ENCODE results near the gene PAAF1.
"Not testable (repeated sequence)": the region's sequence is repeated elsewhere in the genome, so short reads cannot be mapped to it uniquely, and the experiment has no call there.

PAAF1 gene

DNA sequence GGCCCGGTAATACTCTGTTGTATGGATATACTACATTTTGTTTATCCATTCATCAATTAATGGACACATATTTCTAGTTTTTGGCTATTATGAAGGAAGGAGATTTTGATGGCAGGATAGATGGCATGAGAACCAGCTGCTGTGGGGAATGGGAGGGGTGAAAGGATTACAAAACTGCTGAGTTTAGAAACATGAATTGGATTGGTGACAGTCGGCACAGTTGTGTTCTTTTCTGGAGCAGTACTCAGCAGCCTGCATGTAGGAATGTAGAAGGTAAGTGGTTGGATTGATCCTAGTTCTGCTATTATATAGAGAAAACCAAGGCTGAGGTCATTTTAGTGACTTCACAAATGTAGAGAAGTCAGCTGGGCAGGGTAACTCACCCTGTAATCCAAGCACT, 7.1 kb downstream of the PAAF1 start:
- DNase-seq (ENCODE audit: low spot score), result no peak

DNA sequence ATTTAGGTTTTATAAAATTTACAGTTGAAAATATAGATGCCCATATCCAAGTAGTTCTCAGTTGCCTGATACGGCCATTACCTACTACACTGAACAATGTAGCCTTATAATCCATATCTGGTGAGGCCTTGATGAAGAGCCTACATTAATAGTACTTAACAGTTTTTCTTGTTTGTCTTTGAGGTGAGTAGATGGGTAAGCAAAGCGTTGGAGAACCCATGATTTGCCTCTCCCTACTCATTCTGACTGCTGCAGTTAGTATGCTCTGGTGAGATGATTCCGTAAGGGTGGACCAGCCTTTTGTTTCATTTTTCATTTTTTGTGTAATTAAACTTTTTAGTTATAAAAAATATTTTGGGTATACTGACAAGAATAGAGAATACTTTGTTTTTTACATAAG, 11.4 kb downstream of the PAAF1 start:
- DNase-seq (ENCODE audit: low spot score), result no peak

DNA sequence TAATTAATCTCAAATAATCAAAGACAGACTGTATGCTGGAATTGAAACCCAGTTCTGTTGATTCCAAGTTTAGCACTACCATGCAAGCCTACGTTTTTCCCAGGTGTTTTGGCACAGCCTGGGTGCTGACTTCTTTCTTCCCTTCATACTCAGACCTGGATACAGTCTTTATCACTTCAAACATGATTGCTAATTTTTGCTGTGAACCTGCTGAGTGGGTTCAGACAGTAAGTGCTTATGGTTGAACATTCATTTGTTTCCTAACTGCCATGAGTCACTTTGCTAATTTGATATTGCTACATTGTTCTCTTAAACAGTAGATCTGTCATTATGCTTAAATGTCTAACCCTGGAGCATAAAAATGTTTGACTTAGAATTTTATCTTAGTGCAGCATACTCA, 12.2 kb downstream of the PAAF1 start:
- DNase-seq (ENCODE audit: low spot score), result no peak

- DNase-seq (ENCODE audit: low spot score), result no peak
Measured at GRCh38 chr11:73889536-73889935, 12.7 kb downstream of the PAAF1 start.

- no peak for DNase-seq (ENCODE audit: low spot score)
Measured at GRCh38 chr11:73893041-73893440, 16.2 kb downstream of the PAAF1 start.

DNA sequence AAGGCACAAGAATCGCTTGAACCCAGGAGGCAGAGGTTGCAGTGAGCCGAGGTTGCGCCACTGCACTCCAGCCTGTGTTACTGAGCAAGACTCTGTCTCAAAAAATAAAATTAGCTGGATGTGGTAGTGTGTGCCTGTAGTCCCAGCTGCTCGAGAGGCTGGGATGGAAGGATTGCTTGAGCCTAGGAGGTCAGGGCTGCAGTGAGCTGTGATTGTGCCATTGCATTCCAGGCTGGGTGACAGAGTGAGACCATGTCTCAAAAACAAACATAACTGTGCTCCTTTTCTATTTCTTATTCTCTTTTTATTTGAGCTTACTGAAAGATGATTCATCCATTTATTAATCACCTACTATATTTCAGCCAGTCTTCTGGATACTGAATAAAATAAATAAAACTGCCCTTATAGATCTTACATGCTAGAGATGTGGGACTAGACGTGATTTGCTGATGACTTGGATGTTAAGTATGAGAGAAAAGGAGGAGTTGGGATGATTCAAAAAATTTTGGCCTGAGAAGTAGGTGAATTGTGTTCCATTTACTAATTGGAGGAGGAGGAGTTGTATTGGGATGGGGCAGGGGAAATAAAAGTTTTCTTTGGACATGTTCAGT, 18.0 kb downstream of the PAAF1 start:
- DNase-seq (ENCODE audit: low spot score), result no peak

- DNase-seq (ENCODE audit: low spot score), result no peak
Measured at GRCh38 chr11:73902303-73902702, 25.5 kb downstream of the PAAF1 start.

DNA sequence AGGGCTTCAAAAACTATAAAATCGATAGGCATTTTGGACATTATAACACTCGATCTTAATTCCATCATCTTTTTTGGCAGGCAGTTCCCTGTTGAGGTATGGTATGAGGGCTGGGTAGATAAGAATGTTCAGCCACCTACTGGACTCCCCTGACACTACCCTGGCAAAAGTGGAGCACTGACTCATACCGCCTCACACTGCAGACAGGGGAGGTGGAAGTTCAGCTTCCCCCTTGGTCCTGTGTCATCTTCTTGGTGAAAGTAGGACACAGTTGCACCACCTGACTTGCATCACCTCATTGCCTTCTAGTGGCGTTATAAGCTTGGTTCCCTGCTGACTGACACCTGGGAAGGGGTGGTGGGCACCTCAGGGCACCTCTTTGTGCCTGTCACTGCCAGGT, 30.4 kb downstream of the PAAF1 start:
- peak; percentile 19 for DNase-seq (ENCODE audit: low spot score)

DNA sequence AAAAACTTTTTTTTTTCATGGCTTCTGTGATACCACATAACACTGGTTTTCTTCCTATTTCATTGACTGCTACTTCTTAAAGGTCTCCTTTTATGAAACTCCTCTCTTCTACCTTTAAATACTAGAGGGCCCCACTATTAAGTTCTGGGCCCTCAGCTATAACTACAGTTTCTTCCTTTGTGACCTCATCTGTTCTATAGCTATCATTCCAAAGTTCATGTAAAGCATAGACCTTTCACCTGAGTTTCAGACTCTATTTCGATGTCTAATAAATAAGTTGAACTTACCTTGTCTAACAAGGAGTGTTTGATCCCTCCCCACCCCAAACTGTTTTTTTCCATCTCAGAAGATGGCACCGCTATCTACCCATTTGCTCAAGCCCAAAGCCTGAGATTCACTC, 35.2 kb downstream of the PAAF1 start:
- no peak for DNase-seq (ENCODE audit: low spot score)

DNA sequence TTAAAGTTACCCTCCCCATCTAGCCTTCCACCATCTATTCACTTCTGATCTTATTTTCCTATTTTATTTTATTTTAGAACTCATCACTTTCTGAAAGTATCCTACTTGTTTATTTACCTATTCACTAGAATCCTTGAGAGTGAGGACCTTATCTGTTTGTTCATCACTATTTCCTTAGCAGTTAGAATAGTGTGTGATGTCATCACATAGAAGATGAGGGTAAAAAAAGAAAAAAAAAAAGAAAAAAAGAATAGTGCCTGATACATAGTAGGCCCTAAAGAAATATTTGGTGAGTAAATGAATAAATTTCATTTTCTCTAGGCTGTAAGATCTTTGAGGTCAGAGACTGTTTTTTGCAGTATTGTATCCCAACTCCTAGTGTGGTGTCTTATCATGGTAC, 36.7 kb downstream of the PAAF1 start:
- no peak for DNase-seq (ENCODE audit: low spot score)

DNA sequence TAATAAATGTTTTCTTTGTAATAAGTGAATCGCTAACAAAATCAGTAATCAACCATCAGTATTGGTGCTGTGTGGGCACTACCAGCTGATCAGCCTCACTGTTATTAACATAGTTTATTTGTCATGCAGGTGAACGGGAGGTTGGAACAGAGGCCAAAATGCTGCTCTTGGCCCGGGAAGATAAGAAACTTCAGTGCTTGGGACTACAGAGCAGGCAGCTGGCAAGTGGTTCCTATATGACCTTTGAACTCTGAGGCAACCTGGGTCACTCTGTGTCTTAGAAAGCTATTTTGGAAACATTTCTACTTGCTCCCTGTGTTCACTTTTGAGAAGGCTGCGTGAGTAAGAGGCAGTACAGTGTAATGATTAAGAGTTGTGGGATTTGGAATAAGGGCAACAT, 37.5 kb downstream of the PAAF1 start:
- no peak for DNase-seq (ENCODE audit: low spot score)

DNA sequence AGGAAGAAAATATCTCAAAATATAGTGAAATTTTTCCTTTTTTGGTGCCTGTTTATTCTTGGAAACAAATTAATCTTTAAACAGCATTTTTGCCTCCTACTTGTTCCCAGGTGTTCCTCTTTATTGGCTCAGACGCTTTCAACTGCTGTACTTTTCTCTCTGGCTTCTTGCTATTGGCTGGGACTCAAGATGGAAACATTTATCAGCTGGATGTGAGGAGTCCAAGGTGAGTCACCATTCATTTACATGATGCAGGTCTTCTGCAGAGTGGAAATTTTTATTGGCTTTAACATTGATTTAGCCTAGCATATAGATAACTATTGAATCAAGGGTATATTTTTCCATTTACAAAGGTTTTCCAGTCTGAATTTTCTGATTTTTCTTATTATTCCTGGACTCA, 39.6 kb downstream of the PAAF1 start:
- no peak for DNase-seq (ENCODE audit: low spot score)

DNA sequence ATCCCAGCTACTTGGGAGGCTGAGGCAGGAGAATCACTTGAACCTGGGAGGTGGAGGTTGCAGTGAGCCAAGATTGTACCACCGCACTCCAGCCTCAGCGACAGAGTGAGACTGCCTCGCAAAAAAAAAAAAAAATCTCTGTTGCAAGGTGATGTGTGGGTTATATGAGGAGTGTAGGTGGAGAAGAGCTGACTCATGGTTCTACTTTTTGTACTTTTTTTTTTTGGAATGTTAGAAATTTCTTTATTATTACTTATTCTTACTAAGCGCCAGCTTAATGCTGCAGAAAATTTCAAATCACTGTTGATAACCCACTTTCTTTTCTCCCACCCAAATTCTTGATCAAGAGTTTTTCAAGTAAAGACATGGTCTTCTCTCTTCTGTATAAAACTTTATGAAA, 44.4 kb downstream of the PAAF1 start:
- DNase-seq (ENCODE audit: low spot score), result no peak

GRCh38 chr11:73929388-73929787, 52.6 kb downstream of the PAAF1 start:
- no peak for DNase-seq (ENCODE audit: low spot score)

DNA sequence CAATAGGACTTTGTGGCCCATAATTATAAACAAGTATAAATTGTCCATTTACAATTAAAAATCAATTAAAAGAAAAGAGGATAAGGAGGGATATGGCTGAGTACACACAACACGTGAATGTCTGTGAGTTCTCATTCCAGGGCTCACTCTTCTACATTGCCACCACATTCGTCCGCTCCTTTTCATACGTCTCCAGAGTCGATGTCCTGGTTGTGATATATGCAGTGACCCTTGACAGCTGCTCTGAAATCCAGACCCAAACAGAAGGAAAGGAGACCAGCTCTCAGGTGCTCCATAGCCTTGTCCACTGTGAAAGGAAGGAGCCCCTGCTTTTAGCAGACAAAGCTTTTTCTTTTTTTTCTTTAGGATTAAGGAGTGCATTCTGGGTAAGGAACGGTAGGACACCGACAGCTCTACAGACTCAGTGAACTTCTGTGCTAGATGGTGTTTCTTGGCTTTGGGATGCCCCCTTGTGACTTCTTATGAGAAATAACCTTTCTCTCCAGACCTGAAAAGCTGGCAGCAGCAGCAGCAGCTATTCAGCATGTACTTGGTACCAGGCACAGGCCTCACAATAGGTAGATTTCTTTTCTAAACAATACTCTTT, 54.3 kb downstream of the PAAF1 start:
- DNase-seq (ENCODE audit: low spot score), result peak; percentile 78

DNA sequence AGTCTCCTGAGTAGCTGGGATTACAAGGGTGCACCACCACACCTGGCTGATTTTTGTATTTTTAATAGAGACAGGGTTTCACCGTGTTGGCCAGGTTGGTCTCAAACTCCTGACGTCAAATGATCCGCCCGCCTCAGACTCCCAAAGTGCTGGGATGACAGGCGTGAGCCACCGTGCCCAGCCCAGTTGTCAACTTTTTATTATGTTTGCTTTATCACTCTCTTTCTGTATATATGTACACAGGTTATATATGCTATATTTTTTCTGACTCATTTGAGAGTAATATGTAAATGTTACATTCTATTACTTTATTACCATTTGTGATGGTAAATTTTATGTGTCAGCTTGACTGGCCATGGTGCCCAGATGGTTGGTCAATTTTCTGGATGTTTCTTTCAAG, 55.2 kb downstream of the PAAF1 start:
- DNase-seq (ENCODE audit: low spot score), result no peak

DNA sequence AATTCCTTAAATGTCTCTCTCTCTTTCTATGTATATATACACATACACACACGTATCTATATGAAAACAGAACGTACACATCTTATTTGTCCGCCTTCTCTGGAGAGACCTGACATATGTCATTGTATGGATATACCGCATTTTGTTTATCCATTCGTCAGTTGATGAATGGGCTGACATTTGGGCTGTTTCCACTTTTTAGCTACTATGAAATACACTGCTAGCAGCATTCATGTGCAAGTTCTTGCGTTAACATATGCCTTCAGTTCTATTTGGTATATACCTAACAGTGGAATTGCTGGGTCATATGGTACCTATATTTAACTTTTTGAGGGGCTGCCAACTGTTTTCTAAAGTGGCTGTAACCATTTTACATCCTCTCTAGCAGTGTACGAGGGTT, 56.0 kb downstream of the PAAF1 start:
- no peak for DNase-seq (ENCODE audit: low spot score)

GRCh38 chr11:73936047-73936446, 59.2 kb downstream of the PAAF1 start:
- DNase-seq (ENCODE audit: low spot score), result not testable (repeated sequence)

DNA sequence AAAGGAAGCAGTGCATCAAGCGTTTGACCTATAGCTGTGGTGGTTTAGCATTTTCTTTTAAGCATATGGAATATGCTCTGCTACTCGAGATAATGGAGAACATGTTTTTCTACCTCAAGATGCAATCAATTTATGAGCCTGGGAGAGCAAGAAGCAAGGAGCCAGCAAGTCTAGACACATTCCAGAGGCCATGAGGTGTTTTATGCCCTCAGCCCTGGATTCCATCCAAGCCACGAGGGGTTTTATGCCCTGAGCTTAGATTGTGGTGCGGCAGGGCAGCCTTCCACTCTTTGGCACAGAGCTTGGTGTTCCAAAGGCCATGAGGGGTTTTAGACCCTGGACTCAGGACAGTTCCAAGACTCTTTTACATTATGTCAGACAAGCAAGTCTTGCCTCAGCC, 62.3 kb downstream of the PAAF1 start:
- DNase-seq (ENCODE audit: low spot score), result no peak

DNA sequence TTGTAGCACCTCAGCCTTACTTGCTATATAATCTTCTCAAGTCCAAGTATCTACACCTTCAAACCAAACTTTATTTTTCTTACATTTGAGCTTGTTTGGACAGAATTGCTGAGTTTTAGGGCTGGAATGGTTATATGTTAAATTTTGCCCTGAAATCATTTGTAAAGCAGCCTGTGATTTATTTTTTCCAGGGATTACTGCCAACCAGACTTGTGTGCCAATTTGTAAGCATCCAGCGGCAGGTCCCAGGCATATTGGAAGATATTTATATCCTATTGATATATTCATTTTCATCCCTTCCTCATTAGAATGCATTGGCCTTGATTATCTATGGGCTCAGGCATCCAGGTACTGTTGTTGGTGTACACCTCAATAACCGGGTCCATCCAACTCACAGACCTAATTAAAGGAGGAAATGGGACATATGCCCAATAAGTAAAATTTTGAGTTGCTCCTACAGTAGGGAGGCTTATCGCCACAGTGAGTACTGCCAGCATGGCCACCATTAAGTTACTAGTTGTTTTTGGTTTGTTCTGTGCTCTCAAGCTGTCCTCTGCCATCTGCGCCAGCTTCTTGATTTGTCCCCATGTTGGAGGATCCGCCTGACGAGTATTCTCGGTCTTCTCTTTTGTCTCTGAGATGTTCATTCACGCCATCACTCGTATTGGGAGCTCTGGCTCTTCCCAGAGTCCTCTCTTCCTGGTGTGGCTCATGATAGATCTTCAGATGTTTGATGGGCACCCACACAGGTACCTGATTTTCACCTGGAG, 64.2 kb downstream of the PAAF1 start:
- no peak for DNase-seq (ENCODE audit: low spot score)

GRCh38 chr11:73942010-73942409, 65.2 kb downstream of the PAAF1 start:
- DNase-seq (ENCODE audit: low spot score), result no peak

DNA sequence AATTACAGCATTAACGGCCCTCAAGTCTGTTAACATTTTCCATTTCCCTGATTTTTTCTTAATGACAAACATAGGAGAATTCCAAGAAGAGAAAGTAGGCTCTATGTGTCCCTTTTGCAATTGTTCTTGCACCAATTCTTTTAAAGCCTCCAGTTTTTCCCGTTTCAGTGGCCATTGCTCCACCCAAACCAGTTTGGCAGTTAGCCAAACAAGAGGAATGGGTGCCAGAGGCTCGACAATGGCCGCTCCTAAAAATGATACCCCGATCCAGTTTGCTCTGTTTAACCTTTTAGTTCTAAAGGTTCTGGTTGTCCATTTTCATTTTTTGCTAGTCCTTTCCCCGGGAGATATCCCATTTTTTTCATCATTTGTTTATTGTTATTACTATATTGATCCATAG, 67.3 kb downstream of the PAAF1 start:
- DNase-seq (ENCODE audit: low spot score), result no peak

DNA sequence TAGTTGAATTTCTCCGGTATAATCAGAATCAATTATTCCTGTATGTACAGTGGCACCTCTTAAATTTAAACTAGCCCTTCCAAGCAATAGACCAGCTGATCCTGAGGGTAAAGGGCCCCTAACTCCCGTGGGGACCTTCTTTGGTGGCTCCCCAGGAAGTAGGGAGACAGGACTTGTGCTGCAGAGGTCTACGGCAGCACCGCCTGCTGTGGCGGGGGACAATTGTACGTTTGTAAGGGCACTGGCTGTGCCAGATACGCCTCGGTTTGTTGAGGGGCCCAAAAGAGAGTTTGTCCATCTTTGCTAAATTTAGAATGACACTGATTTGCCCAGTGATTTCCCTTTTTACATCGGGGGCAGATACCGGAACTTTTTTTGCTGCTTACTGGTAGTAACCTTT, 68.1 kb downstream of the PAAF1 start:
- DNase-seq (ENCODE audit: low spot score), result no peak

DNA sequence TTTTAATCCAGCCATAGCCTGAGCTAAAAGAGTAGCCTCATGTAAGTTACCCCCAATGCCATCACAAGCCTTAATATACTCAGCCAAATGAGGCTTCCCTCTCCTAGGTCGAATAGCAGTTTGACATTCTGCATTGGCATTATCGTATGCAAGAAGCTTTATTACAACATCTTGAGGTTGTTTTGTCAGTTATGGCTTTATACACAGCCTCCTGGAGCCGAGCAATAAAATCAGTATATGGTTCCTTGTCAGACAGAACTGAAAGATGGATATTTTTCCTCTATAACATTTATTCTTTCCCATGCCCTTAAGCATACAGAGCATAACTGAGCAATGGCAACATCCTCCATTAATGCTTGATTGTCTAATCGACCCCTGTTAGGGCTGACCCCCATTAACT, 68.6 kb downstream of the PAAF1 start:
- no peak for DNase-seq (ENCODE audit: low spot score)

All from iPS-NIHi11 (cell line).